A549 (cell line): ENCODE results near the gene EFCAB14.

Experiments
- POLR2A ChIP-seq: IDR thresholded peaks from 2 replicates; pipeline ENCODE4 v1.6.1; 2012; ENCODE audit warnings: mild to moderate bottlenecking, low read length
- RFX5 ChIP-seq: fragments of 450-650 bp; IDR thresholded peaks from 2 replicates; pipeline ENCODE4 v1.7.1; 2014; ENCODE audit warnings: antibody characterized with exemption, mild to moderate bottlenecking, moderate library complexity

- TF ChIP-seq RFX5 (no peak), POLR2A (no peak)
Measured at GRCh38 chr1:46630719-46631118, 88.2 kb downstream of the EFCAB14 start.
